HG02973 (cell line): ENCODE data around the gene TFIP11.

Experiments used
- ATAC-seq: cut with Tn5 transposase; IDR thresholded peaks from one replicate; pipeline ENCODE4 v1.9.1; 2021; ENCODE audit warnings: moderate library complexity; ENCODE audit not compliant: unreplicated experiment

Gene TFIP11

DNA sequence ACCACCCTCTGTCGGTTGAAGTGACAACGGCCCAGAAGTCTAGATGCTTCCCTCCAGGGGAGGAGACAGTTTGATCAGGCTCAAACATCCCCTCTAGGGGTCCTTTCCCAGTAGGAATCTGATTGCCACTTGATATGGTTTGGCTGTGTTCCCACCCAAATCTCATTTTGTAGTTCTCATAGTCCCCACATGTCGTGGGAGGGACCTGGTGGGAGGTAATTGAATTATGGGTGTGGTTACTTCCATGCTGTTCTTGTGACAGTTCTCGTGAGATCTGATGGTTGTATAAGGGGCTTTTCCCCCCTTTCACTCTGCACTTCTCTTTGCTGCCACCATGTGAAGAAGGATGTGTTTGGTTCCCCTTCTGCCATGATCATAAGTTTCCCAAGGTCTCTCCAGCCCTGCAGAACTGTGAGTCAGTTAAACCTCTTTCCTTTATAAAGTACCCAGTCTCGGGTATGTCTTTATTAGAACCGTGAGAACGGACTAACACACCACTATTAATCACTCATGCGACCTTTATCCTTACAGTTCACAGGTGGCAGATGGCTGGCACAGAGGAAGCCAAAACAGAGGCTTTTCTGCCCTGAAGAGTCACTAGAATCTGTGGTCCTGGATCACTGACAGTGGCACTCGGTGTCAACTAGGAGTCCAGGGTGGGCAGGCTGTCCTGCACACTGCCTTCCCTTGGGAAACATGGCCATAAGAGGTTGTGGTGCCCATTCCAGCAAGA, 61.7 kb downstream of the TFIP11 start:
- ATAC-seq, result no peak

DNA sequence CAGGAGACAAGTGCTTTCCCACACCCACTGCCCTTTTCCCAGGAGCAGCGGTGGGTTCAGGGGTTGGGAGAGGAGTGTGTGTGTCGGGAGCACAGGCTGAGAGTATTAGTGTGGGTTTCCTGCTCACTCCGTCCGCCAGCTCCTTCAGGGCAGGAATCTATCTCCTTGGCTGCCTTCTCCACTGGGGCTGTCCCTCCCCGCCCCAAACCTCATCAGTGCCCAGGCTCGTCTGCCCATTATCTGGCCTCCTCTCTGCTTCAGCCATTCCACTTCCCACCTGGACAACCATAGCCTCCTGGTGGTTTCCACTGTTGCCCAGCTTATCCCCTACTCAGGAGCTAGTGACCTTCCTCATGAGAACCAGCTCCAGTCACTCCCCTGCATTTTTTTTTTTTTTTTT, 63.3 kb downstream of the TFIP11 start:
- ATAC-seq, result no peak

DNA sequence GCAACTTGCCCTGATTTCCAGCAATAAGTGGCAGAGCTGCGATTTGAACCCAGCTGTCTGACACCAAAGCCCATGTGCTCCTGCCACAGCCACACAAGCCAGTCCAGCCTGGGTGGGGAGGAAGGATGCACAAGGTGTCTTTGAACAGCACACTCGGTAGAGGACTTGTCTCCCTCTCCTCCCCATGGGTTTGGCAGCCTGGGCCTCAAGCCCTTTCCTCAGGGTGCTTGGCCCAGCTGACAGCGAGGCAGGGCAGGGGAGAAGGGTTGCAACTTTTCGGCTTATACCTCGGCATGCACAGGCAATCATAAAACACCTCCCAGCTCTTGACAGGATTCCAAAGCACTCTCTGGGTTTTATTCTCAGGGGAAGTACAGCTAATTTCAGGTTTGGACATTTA, 63.9 kb downstream of the TFIP11 start:
- ATAC-seq, result no peak

DNA sequence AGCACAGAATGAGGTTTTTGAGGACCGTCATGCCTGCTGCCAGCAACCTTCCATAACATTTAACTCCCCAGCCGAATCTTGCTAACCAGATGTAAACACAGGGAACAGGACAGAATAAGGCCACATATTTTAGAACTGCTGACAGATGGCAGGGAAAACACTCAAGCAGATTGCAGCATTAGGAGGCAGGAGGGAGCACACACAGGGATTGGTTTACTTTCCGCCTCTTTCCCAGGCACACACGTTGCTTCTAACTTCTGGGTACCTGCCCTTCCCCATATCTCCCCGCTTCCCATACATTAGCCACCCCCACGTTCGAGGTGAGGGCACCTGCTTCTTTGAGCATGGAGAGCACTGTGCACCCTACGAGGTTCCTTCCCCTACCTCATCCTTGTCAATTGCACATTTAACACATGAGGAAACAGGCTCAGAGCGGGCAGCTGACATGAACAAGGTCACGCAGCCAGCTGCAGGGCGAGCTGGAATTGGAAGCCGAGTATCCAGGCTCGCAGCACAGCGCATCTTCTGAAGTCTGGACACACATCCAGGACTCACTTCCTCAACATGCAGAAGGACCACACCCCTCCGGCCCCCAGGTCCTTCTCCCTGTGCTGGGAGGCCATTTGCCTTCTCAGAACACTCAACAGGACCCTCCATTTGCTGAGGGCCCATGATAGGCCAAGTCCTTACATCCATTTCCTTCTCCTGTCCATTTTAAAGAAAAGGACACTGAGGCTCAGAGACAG, 64.5 kb downstream of the TFIP11 start:
- ATAC-seq, result no peak

DNA sequence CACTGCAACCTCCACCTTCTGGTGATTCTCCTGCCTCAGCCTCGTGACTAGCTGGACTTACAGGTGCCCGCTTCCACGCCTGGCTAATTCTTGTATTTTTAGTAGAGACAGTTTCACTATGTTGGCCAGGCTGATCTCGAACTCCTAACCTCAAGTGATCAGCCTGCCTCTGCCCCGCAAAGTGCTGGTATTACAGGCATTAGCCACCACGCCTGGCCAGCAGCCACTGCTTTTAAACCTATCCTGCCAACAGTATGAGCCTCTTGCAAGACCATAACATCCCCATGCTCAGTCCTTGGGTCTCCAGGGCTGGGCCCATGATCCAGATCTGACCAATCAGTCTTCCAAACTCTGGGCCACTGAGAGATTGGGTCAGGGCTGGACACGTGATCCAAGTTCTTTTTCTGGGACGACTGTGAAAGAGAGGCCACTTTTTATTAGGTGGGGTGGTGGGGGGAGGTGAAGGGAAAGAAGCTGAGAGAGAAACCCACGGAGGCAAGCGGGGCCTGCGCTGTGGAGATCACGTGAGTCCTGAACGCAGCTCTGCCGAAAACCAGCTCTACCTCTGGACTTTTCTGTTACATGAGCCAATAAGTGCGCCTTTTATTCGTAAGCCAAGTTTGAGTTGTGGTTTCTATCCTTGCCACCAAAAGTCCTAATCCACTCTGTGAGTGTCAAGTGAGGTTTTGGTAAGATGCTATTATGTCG, 65.3 kb downstream of the TFIP11 start:
- ATAC-seq, result no peak

DNA sequence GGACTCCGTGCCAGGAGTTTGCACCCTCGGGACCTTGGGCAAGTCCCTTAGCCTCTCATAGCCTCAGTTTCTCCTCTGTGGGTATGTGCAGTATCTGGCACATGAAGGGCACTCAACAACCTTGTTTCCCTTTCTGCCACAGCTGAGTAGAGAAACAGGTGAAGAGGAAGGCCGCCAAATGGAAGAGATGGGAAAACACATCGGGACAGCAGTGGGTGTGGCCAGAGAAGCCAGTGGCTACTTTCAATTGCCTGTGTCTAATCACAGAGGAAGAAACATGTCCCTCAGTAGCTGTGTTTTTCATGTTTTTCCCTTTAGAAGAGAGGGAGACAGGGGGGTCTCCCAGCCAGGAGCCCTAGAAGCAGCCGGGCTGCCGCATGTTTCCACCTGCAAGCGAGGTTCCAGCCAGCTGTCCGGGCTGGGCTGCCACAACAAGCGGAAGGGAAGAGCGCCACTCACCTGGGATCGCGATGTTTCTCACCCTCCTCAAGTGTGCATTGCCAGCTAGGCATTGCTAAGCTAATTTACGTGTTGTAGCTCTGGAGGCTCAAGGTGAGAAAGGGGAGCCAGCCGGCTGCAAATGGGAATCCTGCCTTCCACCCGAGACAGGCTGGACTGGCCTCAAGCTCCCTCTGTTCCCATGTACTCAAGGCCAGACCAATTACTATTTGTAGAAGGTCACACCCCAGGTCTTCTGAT, 66.5 kb downstream of the TFIP11 start:
- no peak for ATAC-seq

DNA sequence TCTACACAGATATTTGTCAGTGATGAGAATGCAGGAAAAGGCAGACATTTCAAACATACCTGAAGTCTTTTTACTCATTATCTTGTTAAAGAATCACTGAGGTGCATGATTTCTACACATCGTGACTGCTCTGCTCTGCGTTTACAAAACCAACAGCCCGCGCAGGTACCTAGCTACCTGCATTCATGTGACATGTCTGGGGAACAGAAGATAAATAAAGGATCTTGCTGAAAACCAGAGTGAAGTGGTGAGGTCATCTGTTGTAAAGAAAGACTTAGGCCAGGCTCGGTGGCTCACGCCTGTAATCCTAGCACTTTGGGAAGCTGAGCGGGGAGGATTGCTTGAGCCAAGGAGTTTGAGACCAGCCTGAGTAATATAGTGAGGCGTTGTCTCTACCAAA, 67.5 kb downstream of the TFIP11 start:
- no peak for ATAC-seq

DNA sequence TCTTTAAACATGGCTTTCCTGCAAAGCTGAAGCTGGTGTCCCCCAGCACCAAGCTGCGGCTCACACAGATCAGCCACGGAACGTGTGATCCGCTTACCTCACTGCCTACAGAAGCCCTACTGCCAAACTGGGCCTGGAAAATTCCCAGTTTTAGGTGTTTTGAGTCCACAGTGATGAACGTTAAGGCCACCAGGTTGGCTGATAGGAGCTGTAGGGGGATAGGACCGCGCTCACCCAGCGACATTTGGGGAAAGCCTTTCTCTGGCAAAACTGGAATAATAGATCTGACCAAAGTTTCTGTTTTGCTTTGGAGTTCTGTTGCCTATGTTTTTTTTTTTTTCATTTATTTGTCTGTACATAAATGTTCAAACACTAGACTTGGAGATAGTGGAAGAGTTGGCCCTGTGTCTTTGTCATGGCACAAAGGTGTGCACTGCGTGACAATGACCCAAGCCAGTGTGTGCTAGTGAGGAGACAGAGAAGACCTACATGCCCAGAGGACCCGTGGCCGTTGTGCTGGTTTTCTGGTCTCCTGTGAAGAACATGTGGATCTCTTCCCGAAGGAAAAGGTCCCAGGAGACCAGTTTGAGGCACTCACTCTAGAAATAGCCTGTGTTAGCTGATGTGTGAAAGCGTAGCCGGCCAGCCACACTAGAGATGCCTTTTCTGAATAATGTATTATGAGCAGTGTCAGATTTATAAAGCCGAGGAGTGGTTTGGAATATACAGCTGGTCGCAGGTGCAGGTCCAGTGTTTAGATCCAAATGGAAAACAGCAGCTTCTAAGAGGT, 68.2 kb downstream of the TFIP11 start:
- ATAC-seq, result no peak

DNA sequence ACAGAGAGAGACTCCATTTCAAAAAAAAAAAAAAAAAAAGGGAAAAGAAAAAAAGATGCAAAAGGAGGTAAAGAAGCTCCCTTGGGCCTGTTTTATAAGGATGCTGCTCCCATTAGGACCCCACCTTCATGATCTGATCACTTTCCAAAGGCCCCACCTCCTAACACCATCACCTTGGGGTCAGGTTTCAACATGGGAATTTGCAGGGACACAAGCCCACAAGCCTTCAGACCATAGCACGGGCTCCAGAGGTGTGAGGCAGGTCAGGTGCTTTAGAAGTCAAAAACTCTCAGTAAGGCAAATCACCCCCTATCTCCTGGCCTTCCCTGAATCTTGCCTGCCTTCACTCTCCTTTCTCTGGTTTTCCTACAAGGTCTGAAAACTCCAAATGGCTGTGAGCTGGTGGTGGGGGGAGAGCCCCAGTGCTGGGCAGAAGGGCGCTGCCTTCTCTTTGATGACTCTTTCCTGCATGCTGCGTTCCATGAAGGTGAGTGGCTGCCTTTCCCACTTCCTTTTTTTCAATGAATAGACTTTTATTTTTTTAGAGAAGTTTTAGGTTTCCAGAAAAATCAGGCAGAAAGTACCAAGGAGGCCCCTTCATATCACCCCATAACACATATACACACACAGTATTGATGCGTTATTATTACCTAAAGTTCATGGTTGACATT, 70.1 kb downstream of the TFIP11 start:
- ATAC-seq, result no peak
